ENCODE measurements around the gene ANXA7.
"Not testable (repeated sequence)": the region's sequence is repeated elsewhere in the genome, so short reads cannot be mapped to it uniquely, and the experiment has no call there.

ANXA7 gene

DNA sequence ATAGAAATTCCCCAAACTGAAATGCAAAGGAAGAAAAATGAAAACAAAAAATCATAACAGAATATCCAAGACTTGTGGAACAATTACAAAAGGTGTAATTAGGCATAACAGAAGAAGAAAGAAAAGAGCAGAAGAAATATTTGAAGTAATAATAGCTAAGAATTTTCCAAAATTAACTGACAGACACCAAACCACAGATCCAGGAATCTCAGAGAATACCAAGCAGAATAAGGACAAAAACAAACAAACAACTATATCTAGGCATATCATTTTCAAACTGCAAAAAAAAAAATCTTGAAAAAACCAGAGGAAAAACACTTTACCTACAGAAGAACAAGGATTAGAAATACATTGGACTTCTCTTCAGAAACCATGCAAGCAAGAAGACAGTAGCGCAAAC lies 80.7 kb downstream of the ANXA7 start:
- DNase-seq: no peak

DNA sequence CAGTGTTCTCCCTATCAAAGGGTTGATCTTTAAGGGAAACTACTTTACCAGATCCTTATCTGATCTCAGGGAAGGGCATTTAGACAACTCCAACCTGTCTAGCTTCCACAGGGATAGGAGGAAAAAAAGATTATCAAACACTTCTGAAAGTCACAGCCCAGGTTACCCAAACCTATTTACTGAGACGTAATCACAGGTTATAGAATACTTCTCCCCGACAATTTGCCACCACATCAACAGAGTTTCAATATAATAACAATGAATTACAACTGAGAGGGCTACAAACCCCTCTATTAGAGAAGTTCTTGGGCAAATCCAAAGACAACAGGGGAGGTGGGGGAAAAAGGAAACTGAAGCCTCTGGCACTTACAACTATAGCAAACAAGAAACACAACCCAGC lies 81.5 kb downstream of the ANXA7 start:
- no peak for DNase-seq

DNA sequence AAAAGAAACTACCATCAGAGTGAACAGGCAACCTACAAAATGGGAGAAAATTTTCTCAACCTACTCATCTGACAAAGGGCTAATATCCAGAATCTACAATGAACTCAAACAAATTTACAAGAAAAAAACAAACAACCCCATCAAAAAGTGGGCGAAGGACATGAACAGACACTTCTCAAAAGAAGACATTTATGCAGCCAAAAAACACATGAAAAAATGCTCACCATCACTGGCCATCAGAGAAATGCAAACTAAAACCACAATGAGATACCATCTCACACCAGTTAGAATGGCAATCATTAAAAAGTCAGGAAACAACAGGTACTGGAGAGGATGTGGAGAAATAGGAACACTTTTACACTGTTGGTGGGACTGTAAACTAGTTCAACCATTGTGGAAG lies 85.3 kb downstream of the ANXA7 start:
- DNase-seq: not testable (repeated sequence)

DNA sequence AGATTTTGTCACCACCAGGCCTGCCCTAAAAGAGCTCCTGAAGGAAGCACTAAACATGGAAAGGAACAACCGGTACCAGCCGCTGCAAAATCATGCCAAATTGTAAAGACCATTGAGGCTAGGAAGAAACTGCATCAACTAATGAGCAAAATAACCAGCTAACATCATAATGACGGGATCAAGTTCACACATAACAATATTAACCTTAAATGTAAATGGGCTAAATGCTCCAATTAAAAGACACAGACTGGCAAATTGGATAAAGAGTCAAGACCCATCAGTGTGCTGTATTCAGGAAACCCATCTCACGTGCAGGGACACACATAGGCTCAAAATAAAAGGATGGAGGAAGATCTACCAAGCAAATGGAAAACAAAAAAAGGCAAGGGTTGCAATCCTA lies 88.6 kb downstream of the ANXA7 start:
- DNase-seq: not testable (repeated sequence)

Data from fibroblast of skin of right quadriceps (primary cell).